Measurements from ENCODE around the gene S100A9. TPM values are rescaled to one million over a fixed set of nuclear protein-coding genes. Genes with fewer than 3 reads are reported as not detected.

Gene S100A9
- total RNA-seq, 1 experiment from 2014 or later: 0.59 TPM

DNA sequence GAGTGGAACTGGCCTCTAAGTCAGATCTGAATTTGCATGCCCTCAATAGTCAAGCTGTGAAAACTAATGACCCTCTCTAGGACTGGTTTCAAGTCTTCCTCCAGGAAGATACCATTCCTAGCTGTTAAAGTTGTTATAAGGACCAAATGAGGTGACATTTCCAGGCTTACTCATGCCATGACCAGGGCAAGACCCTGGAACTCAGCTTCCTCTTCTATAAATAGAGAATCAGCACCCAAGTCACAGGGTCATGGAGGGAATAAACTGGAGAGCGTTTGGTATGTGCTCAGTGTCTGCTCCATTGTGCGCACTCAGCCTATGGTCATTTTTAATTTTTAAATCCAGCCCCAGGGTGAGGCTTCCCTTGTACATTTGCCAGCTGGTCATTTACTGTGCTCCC, 2.5 kb downstream of the S100A9 start:
- Histone ChIP-seq H3K4me3 (replicated peaks in 1 of 2; ENCODE audit: low read depth in 1 of 2, low read length in 2 of 2) (no peak overlapping the region), H3K27me3 (ENCODE audit: insufficient read depth, low read length) (peaks cover 14% of the 10 kb centered on the region), H3K4me2 (ENCODE audit: low read length) (no peak overlapping the region), H4K20me1 (ENCODE audit: insufficient read depth) (no peaks in the 10 kb centered on the region), H3K9me3 (ENCODE audit: control insufficient read depth in 1 of 2, insufficient read depth in 1 of 2, low read depth in 1 of 2, low read length in 2 of 2) (no peaks in the 10 kb centered on the region), H3K36me3 (ENCODE audit: control insufficient read depth in 1 of 2, insufficient read depth in 2 of 2, low read length in 2 of 2) (no peaks in the 10 kb centered on the region), H3K4me1 (ENCODE audit: control insufficient read depth in 1 of 2, insufficient read depth in 2 of 2, low read length in 2 of 2) (no peaks in the 10 kb centered on the region), H3K27ac (ENCODE audit: low read depth, low read length) (no peak overlapping the region), H3K79me2 (ENCODE audit: insufficient read depth, low read length) (no peaks in the 10 kb centered on the region), H3K9me2 (ENCODE audit: insufficient read depth) (no peaks in the 10 kb centered on the region), H2AFZ (ENCODE audit: low read depth, low read length, poor library complexity, severe bottlenecking) (no peak overlapping the region), H3K9ac (ENCODE audit: low read length) (no peak overlapping the region)
- ChIA-PET CTCF (interaction anchor here (1.0 kb wide), 1 partner anchor 267 kb away, joined by 3 read pairs; the partner anchor contains the start of gene S100A13), RAD21 (ENCODE audit: low non-redundant PET in 1 of 2, low total read pairs in 2 of 2, uncharacterized antibody in 2 of 2, unreplicated experiment in 2 of 2) (no interaction called here), POLR2A (no interaction called here)
- intact Hi-C loops (cut with micrococcal nuclease): no loop called here
- no peak for ATAC-seq
- no TSS peak for BruUV-seq (replicated peaks)
- TF ChIP-seq CBX3 (IDR thresholded peaks at IDR 0.05; ENCODE audit: low read depth) (no peak), POLR2A (IDR thresholded peaks at IDR 0.05; ENCODE audit: borderline replicate concordance, extremely low read depth, insufficient read depth, insufficient read length) (no peak), EGR1 (IDR thresholded peaks at IDR 0.05; ENCODE audit: low read depth) (no peak), JUND (IDR thresholded peaks at IDR 0.05) (no peak), ZFX (IDR thresholded peaks at IDR 0.05) (no peak), EZH2phosphoT487 (IDR thresholded peaks at IDR 0.05; ENCODE audit: borderline replicate concordance) (no peak), ZNF274 (IDR thresholded peaks at IDR 0.05; ENCODE audit: low read depth, low read length) (no peak)
- TF ChIP-seq, protein P1, sequence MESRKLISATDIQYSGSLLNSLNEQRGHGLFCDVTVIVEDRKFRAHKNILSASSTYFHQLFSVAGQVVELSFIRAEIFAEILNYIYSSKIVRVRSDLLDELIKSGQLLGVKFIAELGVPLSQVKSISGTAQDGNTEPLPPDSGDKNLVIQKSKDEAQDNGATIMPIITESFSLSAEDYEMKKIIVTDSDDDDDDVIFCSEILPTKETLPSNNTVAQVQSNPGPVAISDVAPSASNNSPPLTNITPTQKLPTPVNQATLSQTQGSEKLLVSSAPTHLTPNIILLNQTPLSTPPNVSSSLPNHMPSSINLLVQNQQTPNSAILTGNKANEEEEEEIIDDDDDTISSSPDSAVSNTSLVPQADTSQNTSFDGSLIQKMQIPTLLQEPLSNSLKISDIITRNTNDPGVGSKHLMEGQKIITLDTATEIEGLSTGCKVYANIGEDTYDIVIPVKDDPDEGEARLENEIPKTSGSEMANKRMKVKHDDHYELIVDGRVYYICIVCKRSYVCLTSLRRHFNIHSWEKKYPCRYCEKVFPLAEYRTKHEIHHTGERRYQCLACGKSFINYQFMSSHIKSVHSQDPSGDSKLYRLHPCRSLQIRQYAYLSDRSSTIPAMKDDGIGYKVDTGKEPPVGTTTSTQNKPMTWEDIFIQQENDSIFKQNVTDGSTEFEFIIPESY (IDR thresholded peaks at IDR 0.05; ENCODE audit: extremely low read depth, insufficient replicate concordance, low read length): no peak
- no peak for DNase-seq (ENCODE audit: low read depth, low spot score)
